Stimulated activated naive B cell treated with anti-CD40 and anti-IgM and Interleukin-4, amounts not matched to agents 10 μg/mL and 1 μg/mL and 100 μg/mL, for 72 hours (primary cell): ENCODE data around the gene CCDC61.

Source experiments
- ATAC-seq, 2 donors: fragments of 150-1000 bp; cut with Tn5 transposase; replicated peaks; 2 replicates each; pipeline ENCODE4 v1.10.0; 2021; ENCODE audit warnings: moderate library complexity in 1 of 2
- DNase-seq: peaks from one replicate; pipeline ENCODE4 v3.0.0; 2021
- H3K27ac Mint-ChIP-seq: one replicate; pipeline ENCODE4 v1.8.0; 2022; ENCODE audit warnings: mild to moderate bottlenecking, mixed read lengths
- H3K27me3 Mint-ChIP-seq, 2 donors: one replicate each; pipeline ENCODE4 v1.8.0; 2022; ENCODE audit warnings: mixed read lengths in 2 of 2
- H3K36me3 Mint-ChIP-seq, 2 donors: one replicate each; pipeline ENCODE4 v1.8.0; 2022; ENCODE audit warnings: mixed read lengths in 2 of 2, mild to moderate bottlenecking in 1 of 2
- H3K4me1 Mint-ChIP-seq, 2 donors: one replicate each; pipeline ENCODE4 v1.8.0; 2022; ENCODE audit warnings: mixed read lengths in 2 of 2, mild to moderate bottlenecking in 1 of 2
- H3K4me3 Mint-ChIP-seq, 2 donors: one replicate each; pipeline ENCODE4 v1.8.0; 2022; ENCODE audit warnings: mild to moderate bottlenecking in 2 of 2, mixed read lengths in 2 of 2, moderate library complexity in 1 of 2
- H3K9me3 Mint-ChIP-seq, 2 donors: one replicate each; pipeline ENCODE4 v1.8.0; 2022; ENCODE audit warnings: mixed read lengths in 2 of 2, mild to moderate bottlenecking in 1 of 2

CCDC61 gene, protein sequence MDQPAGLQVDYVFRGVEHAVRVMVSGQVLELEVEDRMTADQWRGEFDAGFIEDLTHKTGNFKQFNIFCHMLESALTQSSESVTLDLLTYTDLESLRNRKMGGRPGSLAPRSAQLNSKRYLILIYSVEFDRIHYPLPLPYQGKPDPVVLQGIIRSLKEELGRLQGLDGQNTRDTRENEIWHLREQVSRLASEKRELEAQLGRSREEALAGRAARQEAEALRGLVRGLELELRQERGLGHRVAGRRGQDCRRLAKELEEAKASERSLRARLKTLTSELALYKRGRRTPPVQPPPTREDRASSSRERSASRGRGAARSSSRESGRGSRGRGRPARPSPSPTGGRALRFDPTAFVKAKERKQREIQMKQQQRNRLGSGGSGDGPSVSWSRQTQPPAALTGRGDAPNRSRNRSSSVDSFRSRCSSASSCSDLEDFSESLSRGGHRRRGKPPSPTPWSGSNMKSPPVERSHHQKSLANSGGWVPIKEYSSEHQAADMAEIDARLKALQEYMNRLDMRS

DNA sequence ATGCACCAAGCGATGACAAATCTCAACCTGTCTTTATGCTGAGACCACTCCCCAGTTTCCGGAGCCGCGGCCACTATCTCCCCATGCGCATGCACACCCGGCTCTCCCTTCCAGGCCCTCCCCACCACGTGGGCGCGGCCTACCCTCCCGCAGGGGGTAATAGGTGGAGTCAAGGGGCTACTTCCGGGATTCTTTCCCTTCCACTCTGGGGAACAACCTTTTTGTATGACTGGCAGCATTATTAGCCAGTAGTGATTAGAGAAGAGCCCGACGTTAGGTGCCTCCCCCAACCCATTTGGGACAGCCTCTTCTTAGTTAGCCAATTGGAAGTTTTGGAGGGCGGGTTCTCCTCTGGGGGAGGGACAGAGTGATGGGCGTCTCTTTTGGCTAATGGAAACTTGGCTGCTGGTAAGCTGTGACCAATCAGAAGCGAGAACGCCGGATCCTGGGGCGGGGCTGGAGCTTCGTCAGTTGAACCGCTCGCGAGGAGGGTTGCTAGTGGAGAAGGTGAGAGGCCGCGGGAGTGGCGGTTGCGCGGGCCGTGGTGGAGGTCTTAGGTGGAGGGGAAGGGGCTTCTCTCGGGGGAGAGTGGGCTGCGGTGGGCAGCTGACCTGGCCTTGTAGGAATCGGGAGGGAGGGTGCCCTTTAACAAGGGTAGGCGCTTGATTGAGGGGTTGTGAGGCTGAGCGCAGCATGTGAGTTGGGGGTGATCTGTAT, at the start of gene CCDC61:
Gene CCDC61 (plus strand): TSS at position 470 of the 717 bp plus-strand sequence. CDS start 7,552 bp downstream, outside the sequence.
- peaks cover 22 to 31% of the 10 kb centered on the region in 2 donors for H3K4me1 Mint-ChIP-seq
- ATAC-seq (peak; percentile 97), DNase-seq (peak; percentile 97)
- peaks cover 0 to 4% of the 10 kb centered on the region in 2 donors for H3K9me3 Mint-ChIP-seq
- no peak within 1 kb of the TSS for H3K4me3 Mint-ChIP-seq
- H3K36me3 Mint-ChIP-seq = peaks cover 20 to 24% of the 10 kb centered on the region in 2 donors
- no peak within 1 kb of the TSS for H3K27ac Mint-ChIP-seq
- H3K27me3 Mint-ChIP-seq = peaks cover 19 to 23% of the 10 kb centered on the region in 2 donors

- peaks cover 6 to 47% of the 10 kb centered on the region in 2 donors for H3K27me3 Mint-ChIP-seq
- H3K9me3 Mint-ChIP-seq = peaks cover 0 to 2% of the 10 kb centered on the region in 2 donors
- H3K36me3 Mint-ChIP-seq = no peaks in the 10 kb centered on the region
- ATAC-seq = no peak
- no peak for DNase-seq
- no peak overlapping the region for H3K27ac Mint-ChIP-seq
- H3K4me1 Mint-ChIP-seq = peaks cover 0 to 6% of the 10 kb centered on the region in 2 donors
- no peak overlapping the region for H3K4me3 Mint-ChIP-seq
These were observed 47.3 kb upstream of the CCDC61 start for GRCh38 chr19:45947926-45948325.

- H3K36me3 Mint-ChIP-seq = peaks cover 6% of the 10 kb centered on the region in 2 donors
- peak overlapping the region; percentile 81 to 85 for H3K4me3 Mint-ChIP-seq
- no peak for ATAC-seq
- H3K9me3 Mint-ChIP-seq = peaks cover 4 to 10% of the 10 kb centered on the region in 2 donors
- peaks cover 4 to 10% of the 10 kb centered on the region in 2 donors for H3K4me1 Mint-ChIP-seq
- peaks cover 20 to 48% of the 10 kb centered on the region in 2 donors for H3K27me3 Mint-ChIP-seq
- no peak overlapping the region for H3K27ac Mint-ChIP-seq
- no peak for DNase-seq
These were observed 43.0 kb upstream of the CCDC61 start for GRCh38 chr19:45952341-45952685.

DNA sequence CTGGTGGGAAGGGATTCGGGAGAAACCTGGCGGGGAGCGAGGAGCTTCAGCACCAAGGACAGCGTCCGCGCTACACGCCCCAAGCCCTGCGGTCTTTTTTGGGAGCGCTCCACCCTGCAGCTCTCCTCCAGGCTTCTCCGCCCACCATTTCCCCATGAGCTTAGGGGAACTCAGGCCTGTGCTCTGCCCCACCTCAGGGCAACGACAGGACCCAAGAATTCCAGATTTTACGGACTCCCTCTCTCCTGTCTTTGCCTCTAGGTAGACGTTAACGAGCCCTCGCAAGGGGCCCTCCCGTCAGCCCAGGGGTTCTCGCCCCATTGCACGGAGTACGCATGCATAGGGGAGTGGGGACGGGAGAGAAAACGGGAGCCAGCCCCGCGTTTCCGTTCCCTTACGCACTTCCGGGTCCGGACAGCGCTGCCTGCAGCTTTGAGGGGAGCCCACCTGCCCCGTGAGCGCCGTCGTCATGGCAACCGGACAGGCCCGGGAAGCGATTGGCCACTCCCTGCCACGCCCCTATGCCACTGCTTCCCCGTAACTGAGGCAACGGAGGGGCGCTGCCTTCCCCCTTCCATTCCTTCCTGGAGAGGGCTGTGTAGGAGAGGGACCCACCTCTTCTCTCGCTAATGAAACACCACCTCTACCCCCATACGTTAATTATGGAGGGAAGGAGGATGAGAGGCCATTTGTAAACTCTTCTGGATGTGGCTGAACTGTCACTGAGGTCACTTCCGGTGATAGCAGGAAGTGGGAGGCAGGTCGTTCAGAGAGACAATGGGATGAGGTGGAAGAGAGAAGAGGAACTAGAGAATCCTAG, 42.4 kb upstream of the CCDC61 start:
- H3K9me3 Mint-ChIP-seq = peaks cover 4 to 10% of the 10 kb centered on the region in 2 donors
- ATAC-seq = peak; percentile 65 to 68
- peak overlapping the region; percentile 81 to 85 for H3K4me3 Mint-ChIP-seq
- H3K4me1 Mint-ChIP-seq = peaks cover 4 to 10% of the 10 kb centered on the region in 2 donors
- DNase-seq = peak; percentile 34
- peak overlapping the region; percentile 59 for H3K27ac Mint-ChIP-seq
- peaks cover 20 to 44% of the 10 kb centered on the region in 2 donors for H3K27me3 Mint-ChIP-seq
- H3K36me3 Mint-ChIP-seq = peaks cover 6% of the 10 kb centered on the region in 2 donors

GRCh38 chr19:45953676-45954075, 41.6 kb upstream of the CCDC61 start:
- Mint-ChIP-seq H3K4me1 (peaks cover 4 to 10% of the 10 kb centered on the region in 2 donors), H3K9me3 (peaks cover 4 to 13% of the 10 kb centered on the region in 2 donors), H3K27ac (no peak overlapping the region), H3K4me3 (no peak overlapping the region), H3K36me3 (peaks cover 6% of the 10 kb centered on the region in 2 donors), H3K27me3 (peaks cover 27 to 45% of the 10 kb centered on the region in 2 donors)
- ATAC-seq (no peak), DNase-seq (no peak)

DNA sequence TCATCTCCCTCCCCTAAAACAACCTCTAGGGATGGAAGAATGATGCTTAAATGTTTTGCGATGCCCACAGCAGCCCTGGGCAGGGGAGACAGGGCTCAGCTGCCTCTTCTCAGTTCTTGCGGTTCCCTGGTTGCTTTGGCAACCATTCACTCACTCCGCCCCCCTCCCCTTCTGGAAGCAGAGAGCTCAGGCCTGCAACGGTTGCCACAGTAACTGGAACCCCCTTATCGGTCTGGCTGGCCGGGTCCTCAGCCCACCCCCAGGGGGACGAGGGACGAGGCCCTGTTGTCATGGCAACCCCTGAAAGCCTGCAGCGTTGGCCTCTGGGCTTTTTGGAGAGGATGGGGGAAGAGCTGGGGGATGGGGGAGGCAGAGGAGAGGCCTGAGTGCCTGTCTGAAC, 41.1 kb upstream of the CCDC61 start:
- H3K4me3 Mint-ChIP-seq = no peak overlapping the region
- peaks cover 6% of the 10 kb centered on the region in 2 donors for H3K36me3 Mint-ChIP-seq
- ATAC-seq (no peak), DNase-seq (no peak)
- H3K4me1 Mint-ChIP-seq = peaks cover 4 to 10% of the 10 kb centered on the region in 2 donors
- peaks cover 4 to 13% of the 10 kb centered on the region in 2 donors for H3K9me3 Mint-ChIP-seq
- H3K27ac Mint-ChIP-seq = no peak overlapping the region
- H3K27me3 Mint-ChIP-seq = peaks cover 32 to 45% of the 10 kb centered on the region in 2 donors

- Mint-ChIP-seq H3K4me3 (no peak overlapping the region), H3K9me3 (peaks cover 4 to 13% of the 10 kb centered on the region in 2 donors)
These were observed 39.2 kb upstream of the CCDC61 start for GRCh38 chr19:45955905-45956608.

GRCh38 chr19:45958320-45958719, 36.9 kb upstream of the CCDC61 start:
- H3K4me1 Mint-ChIP-seq = peaks cover 4 to 6% of the 10 kb centered on the region in 2 donors
- no peak for ATAC-seq
- H3K27ac Mint-ChIP-seq = no peak overlapping the region
- H3K27me3 Mint-ChIP-seq = peaks cover 57 to 61% of the 10 kb centered on the region in 2 donors
- DNase-seq = no peak
- peaks cover under 1 to 8% of the 10 kb centered on the region in 2 donors for H3K9me3 Mint-ChIP-seq
- no peak overlapping the region for H3K4me3 Mint-ChIP-seq
- peaks cover 4 to 6% of the 10 kb centered on the region in 2 donors for H3K36me3 Mint-ChIP-seq

More at GRCh38 chr19:45955905-45956608, 39.2 kb upstream of the CCDC61 start:
- H3K27me3 Mint-ChIP-seq = peaks cover 47 to 56% of the 10 kb centered on the region in 2 donors
- peaks cover 7 to 16% of the 10 kb centered on the region in 2 donors for H3K4me1 Mint-ChIP-seq
- ATAC-seq (no peak), DNase-seq (no peak)
- H3K27ac Mint-ChIP-seq = no peak overlapping the region
- H3K36me3 Mint-ChIP-seq = peaks cover 6% of the 10 kb centered on the region in 2 donors

- Mint-ChIP-seq H3K9me3 (peaks cover 0 to 4% of the 10 kb centered on the region in 2 donors), H3K4me1 (peaks cover 3 to 6% of the 10 kb centered on the region in 2 donors), H3K4me3 (no peak overlapping the region), H3K36me3 (peaks cover 3 to 4% of the 10 kb centered on the region in 2 donors), H3K27me3 (peaks cover 55 to 57% of the 10 kb centered on the region in 2 donors), H3K27ac (no peak overlapping the region)
- ATAC-seq (no peak), DNase-seq (no peak)
These were observed 36.3 kb upstream of the CCDC61 start for GRCh38 chr19:45958769-45959516.

GRCh38 chr19:45959517-45960025, 35.7 kb upstream of the CCDC61 start:
- H3K9me3 Mint-ChIP-seq = peaks cover 0 to 4% of the 10 kb centered on the region in 2 donors
- no peak overlapping the region for H3K4me3 Mint-ChIP-seq
- ATAC-seq (no peak), DNase-seq (no peak)
- peaks cover 55 to 58% of the 10 kb centered on the region in 2 donors for H3K27me3 Mint-ChIP-seq
- peaks cover 3 to 4% of the 10 kb centered on the region in 2 donors for H3K36me3 Mint-ChIP-seq
- no peak overlapping the region for H3K27ac Mint-ChIP-seq
- H3K4me1 Mint-ChIP-seq = peaks cover 3 to 6% of the 10 kb centered on the region in 2 donors

GRCh38 chr19:45960595-45961235, 34.6 kb upstream of the CCDC61 start:
- peaks cover 54% of the 10 kb centered on the region in 2 donors for H3K27me3 Mint-ChIP-seq
- H3K9me3 Mint-ChIP-seq = peaks cover 0 to 2% of the 10 kb centered on the region in 2 donors
- DNase-seq = no peak
- no peak overlapping the region for H3K27ac Mint-ChIP-seq
- no peak for ATAC-seq
- no peak overlapping the region for H3K4me3 Mint-ChIP-seq
- H3K4me1 Mint-ChIP-seq = peaks cover 3 to 6% of the 10 kb centered on the region in 2 donors
- H3K36me3 Mint-ChIP-seq = no peaks in the 10 kb centered on the region

- Mint-ChIP-seq H3K27ac (no peak overlapping the region), H3K4me1 (peaks cover 3 to 6% of the 10 kb centered on the region in 2 donors), H3K9me3 (peaks cover 0 to 2% of the 10 kb centered on the region in 2 donors), H3K27me3 (peaks cover 52 to 61% of the 10 kb centered on the region in 2 donors), H3K36me3 (no peaks in the 10 kb centered on the region), H3K4me3 (no peak overlapping the region)
- no peak for DNase-seq
- no peak for ATAC-seq
These were observed 33.2 kb upstream of the CCDC61 start for GRCh38 chr19:45962021-45962420.
